ENCODE measurements around the gene NEB. TPM values are rescaled to one million over a fixed set of nuclear protein-coding genes. Genes with fewer than 3 reads are reported as not detected.
A peak's percentile ranks its signal among the peaks of the same experiment; 100 is the strongest.

NEB gene
- total and polyA plus RNA-seq, 2 donors from 2014 or later: 0.88 to 1.6 TPM

DNA sequence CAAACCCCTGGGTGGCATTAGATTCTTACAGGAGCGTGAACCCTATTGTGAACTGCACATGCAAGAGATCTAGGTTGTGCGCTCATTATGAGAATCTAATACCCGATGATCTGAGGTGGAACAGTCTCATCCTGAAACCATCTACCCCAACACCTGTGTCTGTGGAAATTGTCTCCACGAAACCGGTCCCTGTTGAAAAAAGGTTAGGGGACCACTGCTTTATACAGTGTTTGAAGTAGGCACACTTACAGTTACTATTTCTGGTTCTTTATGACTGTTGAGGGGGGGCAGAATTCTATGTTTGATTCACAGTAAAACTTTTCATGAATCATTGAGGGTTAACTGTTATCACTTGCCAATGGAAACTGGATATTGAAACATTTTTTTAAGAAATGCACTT, 252.5 kb downstream of the NEB start:
- Histone ChIP-seq H3K27ac (ENCODE audit: low read depth in 2 of 2, low read length in 2 of 2) (no peak overlapping the region), H3K9ac (ENCODE audit: low read length in 3 of 3) (no peak overlapping the region), H3K4me1 (ENCODE audit: control insufficient read depth in 2 of 3, insufficient read depth in 2 of 3, low read depth in 1 of 3, low read length in 3 of 3) (no peaks in the 10 kb centered on the region), H3K4me3 (ENCODE audit: low read length in 3 of 3) (no peak overlapping the region), H3K27me3 (ENCODE audit: control insufficient read depth, insufficient read depth, low read length) (no peaks in the 10 kb centered on the region), H3K9me3 (ENCODE audit: control insufficient read depth in 2 of 3, insufficient read depth in 1 of 3, low read length in 3 of 3) (no peaks in the 10 kb centered on the region), H3K36me3 (ENCODE audit: control insufficient read depth in 2 of 3, insufficient read depth in 3 of 3, low read length in 3 of 3) (peaks cover 3 to 7% (median 5%) of the 10 kb centered on the region in 3 donors)
- intact Hi-C loops (cut with DNase I): no loop called here
- FAIRE-seq (no peak), DNase-seq (no peak)
- TF ChIP-seq, protein P1, sequence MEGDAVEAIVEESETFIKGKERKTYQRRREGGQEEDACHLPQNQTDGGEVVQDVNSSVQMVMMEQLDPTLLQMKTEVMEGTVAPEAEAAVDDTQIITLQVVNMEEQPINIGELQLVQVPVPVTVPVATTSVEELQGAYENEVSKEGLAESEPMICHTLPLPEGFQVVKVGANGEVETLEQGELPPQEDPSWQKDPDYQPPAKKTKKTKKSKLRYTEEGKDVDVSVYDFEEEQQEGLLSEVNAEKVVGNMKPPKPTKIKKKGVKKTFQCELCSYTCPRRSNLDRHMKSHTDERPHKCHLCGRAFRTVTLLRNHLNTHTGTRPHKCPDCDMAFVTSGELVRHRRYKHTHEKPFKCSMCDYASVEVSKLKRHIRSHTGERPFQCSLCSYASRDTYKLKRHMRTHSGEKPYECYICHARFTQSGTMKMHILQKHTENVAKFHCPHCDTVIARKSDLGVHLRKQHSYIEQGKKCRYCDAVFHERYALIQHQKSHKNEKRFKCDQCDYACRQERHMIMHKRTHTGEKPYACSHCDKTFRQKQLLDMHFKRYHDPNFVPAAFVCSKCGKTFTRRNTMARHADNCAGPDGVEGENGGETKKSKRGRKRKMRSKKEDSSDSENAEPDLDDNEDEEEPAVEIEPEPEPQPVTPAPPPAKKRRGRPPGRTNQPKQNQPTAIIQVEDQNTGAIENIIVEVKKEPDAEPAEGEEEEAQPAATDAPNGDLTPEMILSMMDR (IDR thresholded peaks at IDR 0.05; ENCODE audit: borderline replicate concordance, extremely low read depth, insufficient read depth): no peak

DNA sequence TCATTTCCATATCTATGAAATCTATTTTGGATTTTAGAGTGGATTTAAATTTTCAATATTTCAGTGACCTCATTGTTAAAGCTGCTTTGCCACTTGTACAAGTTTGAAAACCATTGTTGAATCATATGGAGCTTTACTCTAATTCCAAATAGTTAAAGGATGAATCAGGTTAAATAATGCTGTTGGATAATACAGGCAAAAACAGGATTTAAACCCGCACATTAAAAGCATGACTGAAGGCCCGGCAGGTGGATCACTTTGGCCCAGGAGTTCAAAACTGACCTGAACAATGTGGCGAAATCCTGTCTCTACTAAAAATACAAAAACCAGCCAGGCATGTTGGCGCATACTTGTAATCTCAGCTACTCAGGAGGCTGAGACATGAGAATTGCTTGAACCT, 256.3 kb downstream of the NEB start:
- intact Hi-C loops (cut with DNase I): no loop called here
- H3K36me3 ChIP-seq (ENCODE audit: control insufficient read depth in 2 of 3, insufficient read depth in 3 of 3, low read length in 3 of 3): peaks cover 0 to 13% (median 7%) of the 10 kb centered on the region in 3 donors
- no peak overlapping the region for H3K4me3 ChIP-seq (ENCODE audit: low read length in 3 of 3)
- TF ChIP-seq, protein P1 (IDR thresholded peaks at IDR 0.05; ENCODE audit: borderline replicate concordance, extremely low read depth, insufficient read depth): no peak
- no peak overlapping the region for H3K9ac ChIP-seq (ENCODE audit: low read length in 3 of 3)
- no peak for FAIRE-seq
- H3K27me3 ChIP-seq (ENCODE audit: control insufficient read depth, insufficient read depth, low read length): no peaks in the 10 kb centered on the region
- DNase-seq: no peak
- no peak overlapping the region for H3K27ac ChIP-seq (ENCODE audit: low read depth in 2 of 2, low read length in 2 of 2)
- H3K9me3 ChIP-seq (ENCODE audit: control insufficient read depth in 2 of 3, insufficient read depth in 1 of 3, low read length in 3 of 3): no peaks in the 10 kb centered on the region
- H3K4me1 ChIP-seq (ENCODE audit: control insufficient read depth in 2 of 3, insufficient read depth in 2 of 3, low read depth in 1 of 3, low read length in 3 of 3): no peaks in the 10 kb centered on the region

DNA sequence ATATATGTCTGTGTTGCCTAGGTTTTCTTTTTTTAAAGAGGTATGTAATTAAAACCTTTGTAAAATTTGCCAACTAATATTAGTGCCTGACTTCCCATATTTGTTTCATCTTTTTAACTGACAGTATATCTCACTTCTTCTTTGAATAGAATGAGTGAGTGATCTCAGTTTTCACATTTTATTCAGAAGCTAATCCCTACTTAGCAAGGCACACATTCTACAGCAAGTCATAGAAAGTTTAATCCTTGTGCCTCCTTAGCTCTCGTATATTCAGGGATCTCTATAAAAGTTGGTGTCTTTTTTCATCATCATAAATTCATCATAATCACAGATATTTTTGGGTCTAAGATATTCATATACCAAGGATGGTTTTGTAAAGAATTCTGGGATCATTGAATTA, 258.0 kb downstream of the NEB start:
- Histone ChIP-seq H3K27ac (ENCODE audit: low read depth in 2 of 2, low read length in 2 of 2) (no peak overlapping the region), H3K9ac (ENCODE audit: low read length in 3 of 3) (no peak overlapping the region), H3K9me3 (ENCODE audit: control insufficient read depth in 2 of 3, insufficient read depth in 1 of 3, low read length in 3 of 3) (no peaks in the 10 kb centered on the region), H3K27me3 (ENCODE audit: control insufficient read depth, insufficient read depth, low read length) (no peaks in the 10 kb centered on the region), H3K4me3 (ENCODE audit: low read length in 3 of 3) (no peak overlapping the region), H3K36me3 (ENCODE audit: control insufficient read depth in 2 of 3, insufficient read depth in 3 of 3, low read length in 3 of 3) (peaks cover 0 to 13% (median 6%) of the 10 kb centered on the region in 3 donors), H3K4me1 (ENCODE audit: control insufficient read depth in 2 of 3, insufficient read depth in 2 of 3, low read depth in 1 of 3, low read length in 3 of 3) (no peaks in the 10 kb centered on the region)
- TF ChIP-seq, protein P1 (IDR thresholded peaks at IDR 0.05; ENCODE audit: borderline replicate concordance, extremely low read depth, insufficient read depth): no peak
- DNase-seq (no peak), FAIRE-seq (no peak)
- intact Hi-C loops (cut with DNase I): no loop called here

DNA sequence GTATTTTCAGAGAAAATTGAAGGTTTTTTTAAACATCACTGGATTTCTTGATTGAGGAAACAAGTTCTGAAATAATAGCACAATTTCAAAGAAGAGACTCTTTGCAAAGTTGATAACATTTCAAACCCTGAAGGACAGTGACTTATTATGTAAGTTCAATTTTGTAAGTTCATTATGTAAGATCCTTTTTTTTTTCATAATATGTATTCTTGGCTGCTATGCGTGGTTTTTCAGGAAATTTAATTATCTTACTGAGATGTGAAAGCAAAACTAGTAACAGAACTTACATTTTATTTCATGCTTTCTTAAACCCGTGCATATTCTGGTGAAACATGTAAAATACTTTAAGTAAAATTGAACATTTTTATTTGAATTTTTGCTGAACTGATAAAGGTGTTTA, 259.2 kb downstream of the NEB start:
- Histone ChIP-seq H3K27ac (ENCODE audit: low read depth in 2 of 2, low read length in 2 of 2) (no peak overlapping the region), H3K36me3 (ENCODE audit: control insufficient read depth in 2 of 3, insufficient read depth in 3 of 3, low read length in 3 of 3) (peaks cover 0 to 14% (median 9%) of the 10 kb centered on the region in 3 donors), H3K4me1 (ENCODE audit: control insufficient read depth in 2 of 3, insufficient read depth in 2 of 3, low read depth in 1 of 3, low read length in 3 of 3) (no peaks in the 10 kb centered on the region), H3K27me3 (ENCODE audit: control insufficient read depth, insufficient read depth, low read length) (no peaks in the 10 kb centered on the region), H3K9me3 (ENCODE audit: control insufficient read depth in 2 of 3, insufficient read depth in 1 of 3, low read length in 3 of 3) (no peaks in the 10 kb centered on the region), H3K4me3 (ENCODE audit: low read length in 3 of 3) (no peak overlapping the region), H3K9ac (ENCODE audit: low read length in 3 of 3) (no peak overlapping the region)
- TF ChIP-seq, protein P1 (IDR thresholded peaks at IDR 0.05; ENCODE audit: borderline replicate concordance, extremely low read depth, insufficient read depth): no peak
- intact Hi-C loops (cut with DNase I): no loop called here
- FAIRE-seq (peak; percentile 8), DNase-seq (no peak)

Data from kidney (tissue), 14 donors.